OCI-LY7 (cell line): ENCODE results near the gene L3MBTL3.

ENCODE experiments used
- CTCF ChIP-seq: fragments of 200-600 bp; sonication (generic); conservative IDR thresholded peaks from 2 replicates; pipeline ENCODE4 v1.5.1; 2014; ENCODE audit warnings: mild to moderate bottlenecking, antibody characterized with exemption, low read length, moderate library complexity, mixed read lengths
- EZH2phosphoT487 ChIP-seq: fragments of 200-600 bp; sonication (generic); IDR thresholded peaks from 2 replicates; pipeline ENCODE4 v1.6.1; 2018; ENCODE audit warnings: low read depth, borderline replicate concordance, mild to moderate bottlenecking, mixed run types, antibody characterized with exemption, low read length, moderate library complexity, mixed read lengths

DNA sequence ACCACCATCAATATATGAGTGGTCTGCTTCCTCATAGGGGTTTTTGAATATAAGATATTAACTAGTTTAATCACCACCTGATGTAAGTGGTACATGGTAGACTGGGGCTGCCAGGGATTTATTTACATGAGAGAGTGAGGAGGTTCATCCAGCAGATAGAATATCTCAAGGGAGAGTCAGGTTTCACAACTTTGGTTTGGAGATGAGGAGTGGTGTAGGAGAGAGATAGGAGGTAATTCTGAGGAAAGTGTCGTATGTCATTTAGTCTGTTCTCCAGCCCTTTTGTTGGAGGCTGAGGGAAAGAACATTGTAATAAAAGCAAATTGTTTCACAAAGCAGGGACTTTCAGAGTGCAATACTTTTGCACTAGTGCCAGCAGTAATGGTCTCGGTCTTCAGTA, 16.8 kb downstream of the L3MBTL3 start:
- TF ChIP-seq CTCF (no peak), EZH2phosphoT487 (no peak)
